OCI-LY3 (cell line): Measurements from ENCODE around the gene MRPS5.

Experiments
- EZH2phosphoT487 ChIP-seq: fragments of 200-600 bp; shearing (Covaris generic); IDR thresholded peaks from 2 replicates; pipeline ENCODE4 v1.6.1; 2018; ENCODE audit warnings: antibody characterized with exemption, mixed run types, low read depth
- TF ChIP-seq, protein P1 (sequence below): fragments of 200-600, 300-600 bp; sonication (generic); IDR thresholded peaks from 2 replicates; pipeline ENCODE4 v1.5.1; 2014; ENCODE audit warnings: antibody characterized with exemption, low read length, low read depth

DNA sequence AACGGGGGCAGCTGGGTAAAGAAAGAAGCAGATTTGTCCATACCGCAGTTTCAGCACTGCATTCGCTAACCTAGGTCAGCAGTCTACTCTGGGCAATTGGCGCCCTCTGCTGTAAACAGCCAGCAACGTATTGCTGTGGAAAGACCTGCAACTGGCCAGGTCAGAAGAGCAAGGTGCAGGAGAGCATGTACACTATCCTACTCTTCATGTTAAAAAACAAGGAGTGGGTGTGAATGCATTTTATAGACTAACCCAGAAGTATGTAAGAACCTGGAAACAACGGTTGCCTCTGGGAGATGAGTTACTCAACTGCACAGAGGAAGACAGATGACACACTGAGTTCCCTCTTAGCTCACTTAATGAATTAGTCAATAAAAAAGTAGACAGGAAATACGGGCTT is 6.2 kb downstream of the MRPS5 start:
- TF ChIP-seq, protein P1, sequence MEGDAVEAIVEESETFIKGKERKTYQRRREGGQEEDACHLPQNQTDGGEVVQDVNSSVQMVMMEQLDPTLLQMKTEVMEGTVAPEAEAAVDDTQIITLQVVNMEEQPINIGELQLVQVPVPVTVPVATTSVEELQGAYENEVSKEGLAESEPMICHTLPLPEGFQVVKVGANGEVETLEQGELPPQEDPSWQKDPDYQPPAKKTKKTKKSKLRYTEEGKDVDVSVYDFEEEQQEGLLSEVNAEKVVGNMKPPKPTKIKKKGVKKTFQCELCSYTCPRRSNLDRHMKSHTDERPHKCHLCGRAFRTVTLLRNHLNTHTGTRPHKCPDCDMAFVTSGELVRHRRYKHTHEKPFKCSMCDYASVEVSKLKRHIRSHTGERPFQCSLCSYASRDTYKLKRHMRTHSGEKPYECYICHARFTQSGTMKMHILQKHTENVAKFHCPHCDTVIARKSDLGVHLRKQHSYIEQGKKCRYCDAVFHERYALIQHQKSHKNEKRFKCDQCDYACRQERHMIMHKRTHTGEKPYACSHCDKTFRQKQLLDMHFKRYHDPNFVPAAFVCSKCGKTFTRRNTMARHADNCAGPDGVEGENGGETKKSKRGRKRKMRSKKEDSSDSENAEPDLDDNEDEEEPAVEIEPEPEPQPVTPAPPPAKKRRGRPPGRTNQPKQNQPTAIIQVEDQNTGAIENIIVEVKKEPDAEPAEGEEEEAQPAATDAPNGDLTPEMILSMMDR: peak; percentile 80
- TF ChIP-seq EZH2phosphoT487: no peak
